Mucosa of gallbladder (tissue), 1 donor: ENCODE data around the gene HERC2. TPM values are rescaled to one million over a fixed set of nuclear protein-coding genes. Genes with fewer than 3 reads are reported as not detected.

Experiments used
- DNase-seq: peaks from one replicate; pipeline ENCODE4 v3.0.0-alpha.2; 2020; ENCODE audit warnings: low spot score
- total RNA-seq: library from RNA; stranded (reverse); gene quantifications from one replicate; pipeline ENCODE4 v1.2.1, GENCODE V29; 2021
- donor health status: DM: no; HTN: no; CAD: no.

The HERC2 gene
- total RNA-seq, 1 donor from 2014 or later, result 55.9 TPM

DNA sequence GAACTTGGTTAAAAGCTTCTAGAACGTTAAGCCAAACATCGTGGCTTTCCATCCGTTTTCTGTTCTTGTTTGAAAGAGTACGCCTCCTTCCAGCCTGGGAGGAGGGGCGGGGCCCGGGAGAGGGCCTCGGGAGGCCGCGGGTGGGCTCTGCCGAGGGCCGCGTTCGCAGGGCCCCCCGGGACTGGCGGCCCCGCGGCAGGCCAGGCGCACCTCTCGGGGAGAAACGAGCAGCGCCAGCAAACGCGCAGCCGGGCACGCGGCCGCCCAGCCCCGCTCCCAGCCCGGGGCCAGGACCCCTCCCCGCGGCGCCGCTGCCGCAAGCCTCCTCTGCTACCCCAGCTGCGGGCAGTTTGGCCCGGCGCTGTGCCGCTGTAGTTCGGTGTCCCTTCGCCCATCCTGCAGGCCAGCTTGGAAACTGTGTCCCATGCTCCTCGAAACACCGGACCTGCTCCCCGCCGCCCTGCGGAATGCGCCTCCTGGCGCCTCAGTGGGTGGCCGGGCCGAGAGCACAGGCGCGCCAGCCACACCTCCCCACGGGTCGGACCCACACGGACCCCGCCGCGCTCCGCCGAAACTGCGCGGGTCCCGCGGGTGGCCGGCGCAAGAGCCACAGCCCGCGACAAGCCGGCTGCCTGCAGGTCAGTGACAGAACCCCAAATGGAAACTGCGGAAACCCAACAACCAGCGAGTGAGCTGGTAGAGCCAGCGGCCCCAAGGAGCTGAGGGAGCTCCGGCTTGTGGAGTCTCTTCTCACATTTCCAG is 225.1 kb downstream of the HERC2 start:
- no peak for DNase-seq

GRCh38 chr15:28096411-28096669 is 225.6 kb downstream of the HERC2 start:
- DNase-seq, result no peak

GRCh38 chr15:28094732-28095521 is 227.1 kb downstream of the HERC2 start:
- DNase-seq, result peak; percentile 46

GRCh38 chr15:28093752-28094535 is 228.0 kb downstream of the HERC2 start:
- DNase-seq, result no peak

DNA sequence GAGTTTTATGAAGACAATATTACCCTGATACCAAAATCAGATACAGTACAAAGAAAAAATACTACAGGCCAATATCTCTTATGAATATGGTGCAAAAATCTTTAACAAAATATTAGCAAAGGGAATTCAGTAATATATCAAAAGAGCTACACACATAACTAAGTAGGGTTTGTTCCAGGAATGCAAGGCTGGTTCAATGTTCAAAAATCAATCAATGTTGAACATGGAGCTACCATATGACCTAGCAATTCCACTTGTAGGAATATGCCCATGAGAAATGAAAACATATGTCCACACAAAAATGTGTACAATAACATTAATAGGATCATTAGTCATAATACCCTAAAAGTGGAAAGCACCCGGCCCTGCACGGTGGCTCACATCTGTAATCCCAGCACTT is 230.7 kb downstream of the HERC2 start:
- DNase-seq, result no peak

DNA sequence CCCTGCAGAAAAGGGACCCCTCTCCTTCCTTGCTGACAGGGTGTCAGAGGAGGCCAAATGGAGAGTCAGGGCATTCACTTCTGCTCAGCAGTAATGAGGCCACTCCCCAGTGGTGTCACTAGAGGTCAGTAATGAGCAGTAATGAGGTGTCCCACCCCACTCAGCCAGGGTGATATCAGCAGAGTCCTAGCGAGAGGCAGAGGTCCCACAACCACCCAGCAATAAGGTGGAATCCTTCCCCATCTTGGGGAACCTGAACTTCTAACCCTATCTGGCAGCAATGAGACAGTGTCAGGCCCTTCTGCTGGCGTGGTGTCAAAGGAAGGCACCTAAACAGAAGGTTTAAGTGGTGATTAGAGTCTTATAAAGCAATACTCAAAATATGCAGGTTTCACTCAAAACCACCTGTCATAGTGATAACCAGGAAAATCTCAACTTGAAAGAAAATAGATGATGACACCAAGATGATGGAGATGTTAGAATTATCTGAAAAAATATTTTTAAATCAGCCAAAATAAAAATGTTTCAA is 235.7 kb downstream of the HERC2 start:
- DNase-seq, result peak; percentile 53

DNA sequence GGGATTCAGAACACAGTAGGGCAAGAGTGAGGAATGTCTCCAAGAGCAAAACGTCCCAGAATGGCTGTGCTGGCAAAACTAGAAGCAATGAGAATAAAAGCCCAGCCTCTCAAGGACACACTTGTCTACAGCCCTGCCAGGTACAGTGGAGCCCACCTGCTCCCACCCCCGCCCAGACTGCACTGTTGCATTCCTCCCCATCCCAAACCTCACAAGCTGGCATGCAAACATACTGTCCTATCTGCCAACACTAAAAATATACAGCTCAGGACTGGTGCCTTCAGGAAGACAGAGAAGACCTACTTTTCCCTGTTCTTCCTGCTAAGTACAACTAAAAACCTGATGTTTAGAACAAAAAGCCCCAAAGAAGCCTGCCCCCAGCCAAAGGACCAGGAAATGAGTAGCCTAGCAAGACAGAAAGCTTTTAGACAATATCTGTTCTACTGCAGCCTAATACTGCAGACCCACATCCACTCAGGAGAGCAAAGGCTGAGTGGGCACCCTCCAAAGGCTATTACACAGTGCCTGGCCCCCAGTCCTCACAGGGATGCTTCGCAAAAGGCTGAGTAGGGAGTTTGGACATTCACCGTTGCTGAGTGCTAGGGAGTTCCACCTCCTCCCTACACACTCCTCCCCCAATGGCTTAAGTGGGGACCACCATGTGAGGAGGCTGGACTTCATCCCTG is 236.3 kb downstream of the HERC2 start:
- DNase-seq, result no peak

GRCh38 chr15:28084547-28084946 is 237.4 kb downstream of the HERC2 start:
- DNase-seq, result no peak

DNA sequence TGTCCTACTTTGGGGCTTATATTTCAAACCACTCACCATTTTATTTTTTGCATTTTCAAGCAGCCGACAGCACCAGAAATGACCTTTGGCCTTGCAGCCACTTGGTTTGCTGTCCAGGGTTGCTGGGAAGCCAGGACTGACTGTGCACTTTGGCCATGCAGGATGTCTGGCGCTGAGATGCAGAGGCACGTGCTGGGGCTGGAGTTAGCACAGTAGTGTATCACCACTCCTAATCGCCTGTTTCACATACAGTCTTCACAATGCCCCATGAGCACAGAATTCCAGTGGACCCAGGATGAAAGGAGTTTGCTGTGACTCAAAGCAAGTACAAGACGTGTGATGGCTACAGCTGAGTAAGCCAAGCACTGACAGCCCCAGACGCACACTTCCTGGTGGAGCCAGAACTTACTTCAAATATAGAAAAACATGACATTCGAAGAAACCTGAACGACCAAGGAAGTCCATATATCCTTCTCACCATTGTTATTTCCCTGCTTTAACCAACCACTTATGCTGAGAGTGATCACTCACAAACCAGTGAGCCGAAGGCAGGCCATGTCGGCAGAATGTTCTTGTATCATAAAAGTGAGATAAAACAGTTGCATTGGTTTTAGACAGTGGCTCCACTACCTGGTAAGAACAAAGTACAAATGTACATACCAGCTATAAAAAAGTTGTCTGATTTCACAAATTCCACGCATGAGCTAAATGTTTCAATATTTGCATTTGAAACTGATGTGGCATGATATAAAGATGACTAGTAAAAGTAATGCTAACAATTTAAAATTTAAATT is 238.9 kb downstream of the HERC2 start:
- DNase-seq, result peak; percentile 50

- DNase-seq, result no peak
Measured at GRCh38 chr15:28081594-28081993, 240.4 kb downstream of the HERC2 start.

GRCh38 chr15:28080386-28080785 is 241.6 kb downstream of the HERC2 start:
- no peak for DNase-seq

DNA sequence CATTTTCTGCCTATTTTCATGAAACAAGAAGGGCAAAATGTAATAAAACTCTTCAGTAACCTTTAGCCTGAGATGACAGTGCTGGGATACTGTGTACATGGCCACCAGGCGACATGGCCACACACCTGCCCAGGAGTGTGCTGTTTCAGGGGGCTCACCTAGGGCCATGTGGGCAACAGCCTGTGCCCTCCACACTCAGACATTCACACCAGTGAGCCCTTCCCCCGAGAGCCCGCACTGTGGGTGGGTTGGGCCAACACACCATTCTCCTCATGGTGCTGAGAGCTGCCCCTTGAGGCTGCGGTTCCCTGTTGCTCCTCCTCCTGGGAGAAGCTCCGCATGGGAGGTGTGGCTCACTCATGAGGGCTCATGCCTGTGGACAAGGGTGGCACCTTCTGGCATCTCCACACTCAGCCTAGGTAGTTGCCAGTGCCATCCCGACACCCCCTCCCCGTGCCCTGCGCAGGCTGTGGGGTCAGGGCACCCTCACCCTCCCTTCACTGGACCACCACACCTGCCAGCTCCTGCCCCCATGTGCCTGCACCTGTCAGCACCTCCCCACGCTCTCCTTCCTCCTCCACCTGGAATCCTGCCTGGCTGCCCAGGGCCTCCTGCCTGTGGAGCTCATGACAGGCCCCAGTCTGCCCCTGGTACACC is 242.5 kb downstream of the HERC2 start:
- no peak for DNase-seq

- DNase-seq, result no peak
Measured at GRCh38 chr15:28078191-28078719, 243.7 kb downstream of the HERC2 start.

GRCh38 chr15:28075573-28075972 is 246.4 kb downstream of the HERC2 start:
- no peak for DNase-seq

DNA sequence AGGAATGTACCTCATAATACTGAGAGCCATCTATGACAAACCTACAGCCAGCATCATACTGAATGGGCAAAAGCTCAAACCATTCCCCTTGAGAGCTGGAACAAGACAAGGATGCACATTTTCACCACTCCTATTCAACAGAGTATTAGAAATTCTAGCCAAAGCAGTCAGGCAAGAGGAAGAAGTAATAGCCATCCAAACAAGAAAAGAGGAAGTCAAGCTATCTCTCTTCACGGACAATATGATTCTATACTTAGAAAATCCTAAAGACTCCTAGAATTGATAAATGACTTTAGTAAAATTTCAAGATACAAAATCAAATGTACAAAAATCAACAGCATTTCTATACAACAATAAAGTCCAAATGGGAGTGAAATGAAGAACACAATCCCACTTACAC is 253.0 kb downstream of the HERC2 start:
- no peak for DNase-seq

DNA sequence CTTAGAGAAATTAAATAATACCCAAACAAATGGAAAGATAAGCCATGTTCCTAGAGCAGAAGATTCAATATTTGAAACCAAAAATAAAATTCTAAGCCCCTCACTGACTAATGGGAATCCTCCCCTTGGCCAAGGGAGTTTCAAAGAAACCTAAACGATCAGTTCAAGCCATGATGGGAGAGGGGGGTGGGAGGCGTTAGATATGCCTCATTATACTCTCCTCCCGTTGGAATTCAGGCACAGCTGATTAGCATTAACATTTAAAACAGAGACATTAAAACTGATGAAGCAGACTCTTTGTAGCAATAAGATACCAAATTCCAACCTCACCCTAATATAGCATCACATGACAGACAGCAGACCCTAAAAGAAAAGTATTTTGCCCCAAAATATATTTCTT is 255.7 kb downstream of the HERC2 start:
- DNase-seq, result no peak
